GM23338 (cell line): ENCODE results near the gene PSMB2.

ENCODE experiments used
- CREB1 ChIP-seq: fragments of 250-450 bp; sonication (Bioruptor Pico); IDR thresholded peaks from 2 replicates; pipeline ENCODE4 v1.5.0; 2020; ENCODE audit warnings: low read depth, mild to moderate bottlenecking, moderate library complexity
- CTCF ChIP-seq, 2 experiments: fragments of 200-600 bp in 1 of 2; sonication (generic) in 1 of 2; conservative IDR thresholded peaks; 2 replicates each; pipeline versions ENCODE4 v1.5.1 to v1.6.1; 2016 to 2017; ENCODE audit warnings: antibody characterized with exemption in 2 of 2, low read depth in 2 of 2, mild to moderate bottlenecking in 2 of 2, moderate library complexity in 1 of 2
- EZH2 ChIP-seq: fragments of 200-600 bp; sonication (generic); IDR thresholded peaks from one replicate; pipeline ENCODE4 v1.8.0; 2017; ENCODE audit warnings: antibody characterized with exemption, mild to moderate bottlenecking, low read depth; ENCODE audit not compliant: unreplicated experiment
- EZH2phosphoT487 ChIP-seq: fragments of 200-600 bp; sonication (generic); IDR thresholded peaks from one replicate; pipeline ENCODE4 v1.8.1; 2018; ENCODE audit warnings: antibody characterized with exemption; ENCODE audit not compliant: unreplicated experiment
- JUNB ChIP-seq: IDR thresholded peaks from one replicate; pipeline ENCODE4 v1.6.1; 2016; ENCODE audit warnings: antibody characterized with exemption; ENCODE audit not compliant: unreplicated experiment
- POLR2AphosphoS5 ChIP-seq: IDR thresholded peaks from 2 replicates; pipeline ENCODE4 v1.6.1; 2016; ENCODE audit warnings: antibody characterized with exemption, low read depth
- REST ChIP-seq: IDR thresholded peaks from one replicate; pipeline ENCODE4 v1.6.1; 2018; ENCODE audit warnings: antibody characterized with exemption; ENCODE audit not compliant: unreplicated experiment
- STAT1 ChIP-seq: IDR thresholded peaks from one replicate; pipeline ENCODE4 v1.6.1; 2016; ENCODE audit warnings: antibody characterized with exemption; ENCODE audit not compliant: unreplicated experiment
- ZNF114 ChIP-seq: fragments of 250-450 bp; sonication (Bioruptor Pico); IDR thresholded peaks from 2 replicates; pipeline ENCODE4 v1.5.0; 2020; ENCODE audit warnings: mild to moderate bottlenecking, moderate library complexity
- ZNF462 ChIP-seq: fragments of 250-450 bp; sonication (Bioruptor Pico); IDR thresholded peaks from 2 replicates; pipeline ENCODE4 v1.5.0; 2020; ENCODE audit warnings: mild to moderate bottlenecking, moderate library complexity

- TF ChIP-seq POLR2AphosphoS5 (no peak), CTCF (conservative IDR thresholded peaks at IDR 0.05; ENCODE audit: low read depth in 2 of 2) (no peak), REST (no peak), ZNF462 (CRISPR knock-in tag) (no peak), EZH2phosphoT487 (no peak), ZNF114 (no peak), EZH2 (no peak), CREB1 (CRISPR knock-in tag) (no peak), JUNB (no peak), STAT1 (no peak)
Measured at GRCh38 chr1:35659589-35659988, 18.3 kb upstream of the PSMB2 start.
